Measurements from ENCODE around the gene MECR. TPM values are rescaled to one million over a fixed set of nuclear protein-coding genes. Genes with fewer than 3 reads are reported as not detected.

MECR gene
- total RNA-seq, 2 experiments from 2014 or later: 24.5 to 26.9 TPM

- H3K4me3 Mint-ChIP-seq: peak overlapping the region; percentile 95
- peak overlapping the region; percentile 97 for H3K27ac Mint-ChIP-seq
- no peaks in the 10 kb centered on the region for H3K27me3 Mint-ChIP-seq
- no peaks in the 10 kb centered on the region for H3K9me3 Mint-ChIP-seq (ENCODE audit: low read depth)
- CTCF ChIA-PET: interaction anchor here (0.6 to 5.2 kb wide), 18 partner anchors 10 to 599 kb away, joined by 3 to 60 read pairs (median 5); partner anchors contain the start of genes TMEM200B and YTHDF2
- H3K4me1 Mint-ChIP-seq: peaks cover 48% of the 10 kb centered on the region
- peaks cover 36% of the 10 kb centered on the region for H3K36me3 Mint-ChIP-seq
- DNase-seq: peak; percentile 61
- ATAC-seq: peak; percentile 7
Observed at GRCh38 chr1:29180497-29181412, 50.0 kb downstream of the MECR start.

GRCh38 chr1:29179641-29180184 is 51.0 kb downstream of the MECR start:
- ATAC-seq: no peak
- Mint-ChIP-seq H3K9me3 (ENCODE audit: low read depth) (no peaks in the 10 kb centered on the region), H3K4me1 (peaks cover 48% of the 10 kb centered on the region), H3K27me3 (no peaks in the 10 kb centered on the region), H3K36me3 (peaks cover 37% of the 10 kb centered on the region), H3K4me3 (peak overlapping the region; percentile 95), H3K27ac (peak overlapping the region; percentile 97)
- CTCF ChIA-PET: interaction anchor here (0.9 to 5.2 kb wide), 6 partner anchors 21 to 443 kb away, joined by 3 to 60 read pairs (median 4); partner anchors contain the start of genes TMEM200B and YTHDF2
- no peak for DNase-seq

- H3K36me3 Mint-ChIP-seq: peaks cover 48% of the 10 kb centered on the region
- DNase-seq (no peak), ATAC-seq (no peak)
- peaks cover 48% of the 10 kb centered on the region for H3K4me1 Mint-ChIP-seq
- CTCF ChIA-PET: interaction anchor here (1.7 kb wide), 1 partner anchor 10 kb away, joined by 5 read pairs; no protein-coding TSS in a partner anchor
- H3K9me3 Mint-ChIP-seq (ENCODE audit: low read depth): no peaks in the 10 kb centered on the region
- no peaks in the 10 kb centered on the region for H3K27me3 Mint-ChIP-seq
- no peak overlapping the region for H3K4me3 Mint-ChIP-seq
- peak overlapping the region; percentile 8 for H3K27ac Mint-ChIP-seq
Observed at GRCh38 chr1:29177022-29177705, 53.6 kb downstream of the MECR start.

GRCh38 chr1:29176576-29176975 is 54.2 kb downstream of the MECR start:
- H3K4me3 Mint-ChIP-seq: peak overlapping the region; percentile 6
- DNase-seq (no peak), ATAC-seq (no peak)

GRCh38 chr1:29172415-29172939 is 58.3 kb downstream of the MECR start:
- Mint-ChIP-seq H3K27ac (no peak overlapping the region), H3K9me3 (ENCODE audit: low read depth) (no peaks in the 10 kb centered on the region), H3K27me3 (no peaks in the 10 kb centered on the region), H3K4me3 (no peak overlapping the region), H3K4me1 (peaks cover 59% of the 10 kb centered on the region), H3K36me3 (peaks cover 52% of the 10 kb centered on the region)
- no peak for DNase-seq
- CTCF ChIA-PET: interaction anchor here (1.3 to 3.2 kb wide), 2 partner anchors 9 to 30 kb away, joined by 3 to 14 read pairs; partner anchors contain the start of gene SRSF4
- ATAC-seq: no peak

More at GRCh38 chr1:29176576-29176975, 54.2 kb downstream of the MECR start:
- Mint-ChIP-seq H3K36me3 (peaks cover 51% of the 10 kb centered on the region), H3K9me3 (ENCODE audit: low read depth) (no peaks in the 10 kb centered on the region), H3K4me1 (peaks cover 50% of the 10 kb centered on the region), H3K27me3 (no peaks in the 10 kb centered on the region), H3K27ac (peak overlapping the region; percentile 13)
- CTCF ChIA-PET: interaction anchor here (1.7 kb wide), 1 partner anchor 9 kb away, joined by 5 read pairs; no protein-coding TSS in a partner anchor

GRCh38 chr1:29171521-29171920 is 59.2 kb downstream of the MECR start:
- Mint-ChIP-seq H3K4me3 (peak overlapping the region; percentile 34), H3K27ac (peak overlapping the region; percentile 70), H3K36me3 (peaks cover 53% of the 10 kb centered on the region), H3K4me1 (peaks cover 60% of the 10 kb centered on the region), H3K27me3 (no peaks in the 10 kb centered on the region), H3K9me3 (ENCODE audit: low read depth) (no peaks in the 10 kb centered on the region)
- no peak for DNase-seq
- peak; percentile 47 for ATAC-seq
- CTCF ChIA-PET: interaction anchor here (0.7 to 3.2 kb wide), 6 partner anchors 10 to 294 kb away, joined by 3 to 14 read pairs (median 4); partner anchors contain the start of gene SRSF4

GRCh38 chr1:29171089-29171488 is 59.6 kb downstream of the MECR start:
- no peak for DNase-seq
- peak overlapping the region; percentile 70 for H3K27ac Mint-ChIP-seq
- ATAC-seq: peak; percentile 26
- CTCF ChIA-PET: interaction anchor here (0.7 to 3.2 kb wide), 7 partner anchors 11 to 393 kb away, joined by 3 to 14 read pairs (median 3); partner anchors contain the start of gene SRSF4
- no peaks in the 10 kb centered on the region for H3K9me3 Mint-ChIP-seq (ENCODE audit: low read depth)
- peaks cover 62% of the 10 kb centered on the region for H3K4me1 Mint-ChIP-seq
- peaks cover 51% of the 10 kb centered on the region for H3K36me3 Mint-ChIP-seq
- H3K4me3 Mint-ChIP-seq: peak overlapping the region; percentile 0
- H3K27me3 Mint-ChIP-seq: no peaks in the 10 kb centered on the region

GRCh38 chr1:29169976-29170375 is 60.8 kb downstream of the MECR start:
- DNase-seq (no peak), ATAC-seq (no peak)
- H3K36me3 Mint-ChIP-seq: peaks cover 59% of the 10 kb centered on the region
- H3K4me3 Mint-ChIP-seq: no peak overlapping the region
- CTCF ChIA-PET: interaction anchor here (0.6 to 3.2 kb wide), 8 partner anchors 12 to 487 kb away, joined by 3 to 14 read pairs (median 3); partner anchors contain the start of gene SRSF4
- peak overlapping the region; percentile 54 for H3K27ac Mint-ChIP-seq
- no peaks in the 10 kb centered on the region for H3K9me3 Mint-ChIP-seq (ENCODE audit: low read depth)
- H3K4me1 Mint-ChIP-seq: peaks cover 70% of the 10 kb centered on the region
- no peaks in the 10 kb centered on the region for H3K27me3 Mint-ChIP-seq

GRCh38 chr1:29167904-29168303 is 62.8 kb downstream of the MECR start:
- Mint-ChIP-seq H3K4me3 (no peak overlapping the region), H3K9me3 (ENCODE audit: low read depth) (no peaks in the 10 kb centered on the region), H3K4me1 (peaks cover 74% of the 10 kb centered on the region), H3K36me3 (peaks cover 61% of the 10 kb centered on the region), H3K27me3 (no peaks in the 10 kb centered on the region), H3K27ac (no peak overlapping the region)
- CTCF ChIA-PET: interaction anchor here (1.0 to 2.4 kb wide), 5 partner anchors 9 to 281 kb away, joined by 3 to 7 read pairs (median 5); partner anchors contain the start of gene SRSF4
- no peak for DNase-seq
- no peak for ATAC-seq

- Mint-ChIP-seq H3K4me1 (peaks cover 67% of the 10 kb centered on the region), H3K36me3 (peaks cover 55% of the 10 kb centered on the region), H3K27me3 (no peaks in the 10 kb centered on the region), H3K4me3 (no peak overlapping the region), H3K27ac (peak overlapping the region; percentile 19), H3K9me3 (ENCODE audit: low read depth) (no peaks in the 10 kb centered on the region)
- peak; percentile 12 for ATAC-seq
- CTCF ChIA-PET: interaction anchor here (1.2 to 2.4 kb wide), 4 partner anchors 9 to 36 kb away, joined by 3 to 7 read pairs (median 6); partner anchors contain the start of gene SRSF4
- no peak for DNase-seq
Observed at GRCh38 chr1:29166291-29166878, 64.3 kb downstream of the MECR start.

GRCh38 chr1:29164588-29164987 is 66.1 kb downstream of the MECR start:
- peaks cover 50% of the 10 kb centered on the region for H3K36me3 Mint-ChIP-seq
- CTCF ChIA-PET: interaction anchor here (0.6 kb wide), 1 partner anchor 255 kb away, joined by 3 read pairs; no protein-coding TSS in a partner anchor
- no peak for ATAC-seq

GRCh38 chr1:29162476-29163138 is 68.1 kb downstream of the MECR start:
- no peak for DNase-seq

More at GRCh38 chr1:29164588-29164987, 66.1 kb downstream of the MECR start:
- Mint-ChIP-seq H3K27me3 (no peaks in the 10 kb centered on the region), H3K27ac (no peak overlapping the region), H3K4me1 (peaks cover 57% of the 10 kb centered on the region), H3K4me3 (no peak overlapping the region), H3K9me3 (ENCODE audit: low read depth) (no peaks in the 10 kb centered on the region)
- DNase-seq: no peak

More at GRCh38 chr1:29162476-29163138, 68.1 kb downstream of the MECR start:
- no peak overlapping the region for H3K27ac Mint-ChIP-seq
- no peak overlapping the region for H3K4me3 Mint-ChIP-seq
- no peaks in the 10 kb centered on the region for H3K27me3 Mint-ChIP-seq
- H3K4me1 Mint-ChIP-seq: peaks cover 43% of the 10 kb centered on the region
- peaks cover 53% of the 10 kb centered on the region for H3K36me3 Mint-ChIP-seq
- CTCF ChIA-PET: interaction anchor here (1.6 kb wide), 1 partner anchor 40 kb away, joined by 6 read pairs; no protein-coding TSS in a partner anchor
- H3K9me3 Mint-ChIP-seq (ENCODE audit: low read depth): no peaks in the 10 kb centered on the region
- no peak for ATAC-seq

All from activated CD8-positive, alpha-beta memory T cell treated with anti-CD3 and anti-CD28 coated beads, Interleukin-2, amount 10 ng/mL, durations not matched to agents 7 days and 5 days (primary cell).